Panc1 (cell line): ENCODE data around the gene PCTP.

Source experiments
- POLR2AphosphoS5 ChIP-seq: IDR thresholded peaks from 2 replicates; pipeline ENCODE4 v1.6.1; 2012; ENCODE audit warnings: mild to moderate bottlenecking, low read depth, low read length, moderate library complexity
- TF ChIP-seq, protein P1 (sequence below): fragments of 450-650 bp; IDR thresholded peaks from 2 replicates; pipeline ENCODE4 v1.5.1; 2017; ENCODE audit warnings: mild to moderate bottlenecking
- TF ChIP-seq, protein P2 (sequence below), 2 experiments: IDR thresholded peaks; 2 replicates each; pipeline ENCODE4 v1.6.1; 2011 to 2012; ENCODE audit warnings: low read depth in 2 of 2, control low read depth in 1 of 2, low read length in 1 of 2, mild to moderate bottlenecking in 1 of 2, moderate library complexity in 1 of 2; ENCODE audit not compliant: insufficient read depth in 1 of 2

DNA sequence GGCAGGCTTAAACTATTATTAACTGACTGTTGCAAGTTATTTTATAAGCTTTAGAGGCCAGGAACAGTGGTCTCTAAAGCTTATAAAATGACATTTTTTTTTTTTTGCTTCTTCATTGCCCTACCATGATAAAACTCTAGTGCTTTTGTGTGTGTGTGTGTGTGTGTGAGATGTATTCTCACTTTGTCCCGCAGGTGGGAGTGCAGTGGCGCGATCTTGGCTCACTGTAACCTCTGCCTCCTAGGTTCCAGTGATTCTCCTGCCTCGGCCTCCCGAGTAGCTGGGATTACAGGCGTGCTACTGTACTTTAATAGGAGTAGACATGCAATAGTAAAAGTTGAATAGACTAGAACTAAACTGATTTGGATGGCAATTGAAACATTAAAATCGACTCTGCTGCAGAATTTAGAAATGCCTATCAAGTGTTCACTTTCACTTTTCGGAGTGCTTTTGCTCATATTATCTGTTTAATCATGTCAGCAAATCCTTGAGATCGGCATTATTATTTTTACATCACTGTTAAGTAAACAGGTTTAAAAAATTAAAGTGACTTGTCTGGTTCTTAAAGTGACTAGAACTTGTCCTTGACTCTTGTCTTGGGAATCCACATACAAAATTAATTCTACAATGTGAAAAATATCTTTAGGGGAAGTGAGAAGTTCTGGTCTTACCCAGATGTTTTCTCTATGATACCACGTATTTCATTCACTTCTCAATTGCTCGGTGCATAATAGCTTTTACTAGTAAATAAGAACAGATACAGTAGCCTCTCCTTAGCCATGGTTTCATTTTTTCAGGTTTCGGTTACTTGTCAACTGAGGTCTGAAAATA, 8.4 kb upstream of the PCTP start:
- TF ChIP-seq, protein P1, sequence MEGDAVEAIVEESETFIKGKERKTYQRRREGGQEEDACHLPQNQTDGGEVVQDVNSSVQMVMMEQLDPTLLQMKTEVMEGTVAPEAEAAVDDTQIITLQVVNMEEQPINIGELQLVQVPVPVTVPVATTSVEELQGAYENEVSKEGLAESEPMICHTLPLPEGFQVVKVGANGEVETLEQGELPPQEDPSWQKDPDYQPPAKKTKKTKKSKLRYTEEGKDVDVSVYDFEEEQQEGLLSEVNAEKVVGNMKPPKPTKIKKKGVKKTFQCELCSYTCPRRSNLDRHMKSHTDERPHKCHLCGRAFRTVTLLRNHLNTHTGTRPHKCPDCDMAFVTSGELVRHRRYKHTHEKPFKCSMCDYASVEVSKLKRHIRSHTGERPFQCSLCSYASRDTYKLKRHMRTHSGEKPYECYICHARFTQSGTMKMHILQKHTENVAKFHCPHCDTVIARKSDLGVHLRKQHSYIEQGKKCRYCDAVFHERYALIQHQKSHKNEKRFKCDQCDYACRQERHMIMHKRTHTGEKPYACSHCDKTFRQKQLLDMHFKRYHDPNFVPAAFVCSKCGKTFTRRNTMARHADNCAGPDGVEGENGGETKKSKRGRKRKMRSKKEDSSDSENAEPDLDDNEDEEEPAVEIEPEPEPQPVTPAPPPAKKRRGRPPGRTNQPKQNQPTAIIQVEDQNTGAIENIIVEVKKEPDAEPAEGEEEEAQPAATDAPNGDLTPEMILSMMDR = no peak; the same call in 1 of the 2 replicates
- no peak for TF ChIP-seq POLR2AphosphoS5
- TF ChIP-seq, protein P2, sequence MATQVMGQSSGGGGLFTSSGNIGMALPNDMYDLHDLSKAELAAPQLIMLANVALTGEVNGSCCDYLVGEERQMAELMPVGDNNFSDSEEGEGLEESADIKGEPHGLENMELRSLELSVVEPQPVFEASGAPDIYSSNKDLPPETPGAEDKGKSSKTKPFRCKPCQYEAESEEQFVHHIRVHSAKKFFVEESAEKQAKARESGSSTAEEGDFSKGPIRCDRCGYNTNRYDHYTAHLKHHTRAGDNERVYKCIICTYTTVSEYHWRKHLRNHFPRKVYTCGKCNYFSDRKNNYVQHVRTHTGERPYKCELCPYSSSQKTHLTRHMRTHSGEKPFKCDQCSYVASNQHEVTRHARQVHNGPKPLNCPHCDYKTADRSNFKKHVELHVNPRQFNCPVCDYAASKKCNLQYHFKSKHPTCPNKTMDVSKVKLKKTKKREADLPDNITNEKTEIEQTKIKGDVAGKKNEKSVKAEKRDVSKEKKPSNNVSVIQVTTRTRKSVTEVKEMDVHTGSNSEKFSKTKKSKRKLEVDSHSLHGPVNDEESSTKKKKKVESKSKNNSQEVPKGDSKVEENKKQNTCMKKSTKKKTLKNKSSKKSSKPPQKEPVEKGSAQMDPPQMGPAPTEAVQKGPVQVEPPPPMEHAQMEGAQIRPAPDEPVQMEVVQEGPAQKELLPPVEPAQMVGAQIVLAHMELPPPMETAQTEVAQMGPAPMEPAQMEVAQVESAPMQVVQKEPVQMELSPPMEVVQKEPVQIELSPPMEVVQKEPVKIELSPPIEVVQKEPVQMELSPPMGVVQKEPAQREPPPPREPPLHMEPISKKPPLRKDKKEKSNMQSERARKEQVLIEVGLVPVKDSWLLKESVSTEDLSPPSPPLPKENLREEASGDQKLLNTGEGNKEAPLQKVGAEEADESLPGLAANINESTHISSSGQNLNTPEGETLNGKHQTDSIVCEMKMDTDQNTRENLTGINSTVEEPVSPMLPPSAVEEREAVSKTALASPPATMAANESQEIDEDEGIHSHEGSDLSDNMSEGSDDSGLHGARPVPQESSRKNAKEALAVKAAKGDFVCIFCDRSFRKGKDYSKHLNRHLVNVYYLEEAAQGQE (IDR thresholded peaks at IDR 0.05; ENCODE audit: insufficient read depth in 1 of 2, low read depth in 2 of 2, low read length in 1 of 2) = no peak
